A549 (cell line): Measurements from ENCODE around the gene YLPM1. TPM values are rescaled to one million over a fixed set of nuclear protein-coding genes. Genes with fewer than 3 reads are reported as not detected.

Experiments
- ATAC-seq, 2 experiments: fragments of 200-7000 bp in 1 of 2; fragments of >200 bp in 1 of 2; cut with Nextera tagmentation in 1 of 2; cut with Tn5 transposase in 1 of 2; 3 replicates each; pipeline versions ENCODE4 v1.8.0 to v1.9.1; 2018 to 2020; ENCODE audit warnings: mild to moderate bottlenecking in 1 of 2, moderate library complexity in 1 of 2
- CTCF ChIA-PET: fragments of 300-600 bp; sonication (Branson Sonifier 250); formaldehyde crosslinking; extraction: SDS; loops from one replicate; lab custom pipeline; 2021; ENCODE audit warnings: antibody characterized with exemption, inconsistent platforms; lab: Yijun Ruan, JAX
- POLR2A ChIA-PET: fragments of 350-600 bp; formaldehyde crosslinking; extraction: SDS; loops from one replicate; lab custom pipeline; 2021; ENCODE audit warnings: antibody characterized with exemption, inconsistent platforms; lab: Yijun Ruan, JAX
- DNase-seq, 2 experiments: peaks; one replicate each; pipeline versions ENCODE4 v3.0.0 to v3.0.0-alpha.2; 2011 to 2016; ENCODE audit warnings: low read depth in 1 of 2, low spot score in 1 of 2
- FAIRE-seq: peaks from 2 replicates; lab custom pipeline; 2011; peaks lifted over from hg19 to GRCh38; lab: Jason Lieb, UNC
- H3K27ac ChIP-seq, 2 experiments: fragments of >200 bp; sonication (Bioruptor Twin); formaldehyde crosslinking; 3 replicates each; pipeline ENCODE4 v1.5.1; 2016 to 2017
- H3K4me1 ChIP-seq: fragments of >200 bp; sonication (Bioruptor Twin); formaldehyde crosslinking; 3 replicates; pipeline ENCODE4 v1.6.1; 2016
- H3K4me2 ChIP-seq: fragments of >200 bp; sonication (Bioruptor Twin); formaldehyde crosslinking; 3 replicates; pipeline ENCODE4 v1.6.1; 2016
- H3K4me3 ChIP-seq: fragments of >200 bp; sonication (Bioruptor Twin); formaldehyde crosslinking; 3 replicates; pipeline ENCODE4 v1.5.1; 2016
- H3K9me3 ChIP-seq: fragments of >200 bp; sonication (Bioruptor Twin); formaldehyde crosslinking; 3 replicates; pipeline ENCODE4 v1.6.1; 2016
- BHLHE40 ChIP-seq: IDR thresholded peaks from 2 replicates; pipeline ENCODE4 v1.6.1; 2012; ENCODE audit warnings: low read depth, low read length, inconsistent platforms
- CBX8 ChIP-seq: fragments of 200-600 bp; sonication (generic); IDR thresholded peaks from 2 replicates; pipeline ENCODE4 v1.6.1; 2016
- EHMT2 ChIP-seq: fragments of 200-600 bp; sonication (generic); IDR thresholded peaks from 2 replicates; pipeline ENCODE4 v1.6.1; 2016; ENCODE audit warnings: antibody characterized with exemption, low read depth, mild to moderate bottlenecking, moderate library complexity
- EP300 ChIP-seq, 2 experiments: fragments of >200 bp; sonication (Bioruptor Twin); formaldehyde crosslinking; IDR thresholded peaks; 2 replicates in 1 of 2; 3 replicates in 1 of 2; pipeline ENCODE4 v1.6.1; 2016 to 2017
- FOSL2 ChIP-seq, 2 experiments: fragments of 450-650 bp in 1 of 2; fragments of >200 bp in 1 of 2; sonication (Bioruptor Twin) in 1 of 2; formaldehyde crosslinking; IDR thresholded peaks; 2 replicates each; pipeline versions ENCODE4 v1.5.0 to v1.6.1; 2016 to 2020; ENCODE audit warnings: mild to moderate bottlenecking in 1 of 2, moderate library complexity in 1 of 2
- GATA3 ChIP-seq: IDR thresholded peaks from 2 replicates; pipeline ENCODE4 v1.6.1; 2012; ENCODE audit warnings: borderline replicate concordance
- HDAC2 ChIP-seq: fragments of 200-600 bp; sonication (generic); IDR thresholded peaks from 2 replicates; pipeline ENCODE4 v1.6.1; 2016
- JUN ChIP-seq, 2 experiments: fragments of >200 bp; sonication (Bioruptor Twin); formaldehyde crosslinking; IDR thresholded peaks; 2 replicates in 1 of 2; 3 replicates in 1 of 2; pipeline ENCODE4 v1.6.1; 2016 to 2017
- MAX ChIP-seq: IDR thresholded peaks from 2 replicates; pipeline ENCODE4 v1.6.1; 2012
- MAZ ChIP-seq: fragments of 150-350 bp; IDR thresholded peaks from 2 replicates; pipeline ENCODE4 v1.6.1; 2014; ENCODE audit warnings: antibody characterized with exemption, low read depth, low read length, borderline replicate concordance
- MYC ChIP-seq: IDR thresholded peaks from 2 replicates; pipeline ENCODE4 v1.6.1; 2012; ENCODE audit warnings: mild to moderate bottlenecking, inconsistent platforms, low read length, improper control_type of control experiment, borderline replicate concordance
- NR3C1 ChIP-seq: fragments of >200 bp; sonication (Bioruptor Twin); formaldehyde crosslinking; IDR thresholded peaks from 3 replicates; pipeline ENCODE4 v1.6.1; 2017
- POLR2AphosphoS2 ChIP-seq: conservative IDR thresholded peaks from 2 replicates; pipeline ENCODE4 v1.6.1; 2012; ENCODE audit warnings: low read length, improper control_type of control experiment, inconsistent platforms
- RAD21 ChIP-seq, 2 experiments: fragments of >200 bp in 1 of 2; sonication (Bioruptor Twin) in 1 of 2; formaldehyde crosslinking in 1 of 2; IDR thresholded peaks in 1 of 2; conservative IDR thresholded peaks in 1 of 2; 2 replicates in 1 of 2; 3 replicates in 1 of 2; pipeline ENCODE4 v1.6.1; 2012 to 2018; ENCODE audit warnings: inconsistent platforms in 1 of 2
- SMC3 ChIP-seq: fragments of >200 bp; sonication (Bioruptor Twin); formaldehyde crosslinking; IDR thresholded peaks from 3 replicates; pipeline ENCODE4 v1.6.1; 2018; ENCODE audit warnings: inconsistent platforms
- TFCP2L1 ChIP-seq: fragments of 250-450 bp; sonication (Bioruptor Pico); IDR thresholded peaks from 2 replicates; pipeline ENCODE4 v1.5.0; 2021; ENCODE audit warnings: mild to moderate bottlenecking
- ZC3H11A ChIP-seq: fragments of 450-650 bp; IDR thresholded peaks from 2 replicates; pipeline ENCODE4 v1.6.1; 2014; ENCODE audit warnings: antibody characterized with exemption, mild to moderate bottlenecking
- WGBS: methylation state at CpG from one replicate; pipeline ENCODE4 v1.1.6; 2017; ENCODE audit errors: missing lambda C conversion rate; 5-methylcytosine and 5-hydroxymethylcytosine counted together
- polyA plus RNA-seq, 4 experiments: library from polyadenylated mRNA; depleted of rRNA in 3 of 4; stranded (reverse); fragments of >200 nt; fragmentation: RNase III in 1 of 4; extraction: RNeasy Plus Mini Kit Qiagen cat#74134 plus additional on column Dnase treatment in 1 of 4; gene quantifications; 2 replicates in 3 of 4; 3 replicates in 1 of 4; pipeline ENCODE4 v1.2.3, GENCODE V29; 2011 to 2017
- TF ChIP-seq, protein P1 (sequence below): fragments of >200 bp; sonication (Bioruptor Twin); formaldehyde crosslinking; IDR thresholded peaks from 3 replicates; pipeline ENCODE4 v1.6.1; 2016
- TF ChIP-seq, protein P2 (sequence below): fragments of 250-450 bp; sonication (Bioruptor Pico); IDR thresholded peaks from 2 replicates; pipeline ENCODE4 v1.5.0; 2020; ENCODE audit warnings: low read depth, mild to moderate bottlenecking, moderate library complexity
- TF ChIP-seq, protein P3 (sequence below): fragments of >200 bp; sonication (Bioruptor Twin); formaldehyde crosslinking; IDR thresholded peaks from 3 replicates; pipeline ENCODE4 v1.5.1; 2016
- TF ChIP-seq, protein P4 (sequence below): fragments of 200-600 bp; sonication (generic); IDR thresholded peaks from 2 replicates; pipeline ENCODE4 v1.6.1; 2016; ENCODE audit warnings: antibody characterized with exemption, mild to moderate bottlenecking, moderate library complexity
- TF ChIP-seq, protein P5 (sequence below): fragments of 150-350 bp; IDR thresholded peaks from 2 replicates; pipeline ENCODE4 v1.6.1; 2014; ENCODE audit warnings: low read depth, mild to moderate bottlenecking, low read length

Gene YLPM1
- polyA plus RNA-seq, 2 of the 4 experiments (the other 2 are of a cell fraction): 20.3 to 37.8 TPM

GRCh38 chr14:74846168-74846567, 83.1 kb downstream of the YLPM1 start:
- ATAC-seq (no peak), FAIRE-seq (no peak), DNase-seq (no peak)
- Histone ChIP-seq H3K4me1 (no peaks in the 10 kb centered on the region), H3K9me3 (no peaks in the 10 kb centered on the region), H3K4me2 (no peak overlapping the region), H3K27ac (no peak overlapping the region), H3K4me3 (no peak overlapping the region)
- TF ChIP-seq TFCP2L1: no peak
- no peak for TF ChIP-seq JUN (IDR thresholded peaks at IDR 0.05)
- TF ChIP-seq MAX: no peak
- TF ChIP-seq ZC3H11A: no peak
- TF ChIP-seq CBX8: no peak
- CTCF ChIA-PET: interaction anchor here (1.6 to 1.9 kb wide), 2 partner anchors 13 to 15 kb away, joined by 6 read pairs; no protein-coding TSS in a partner anchor
- 90% methylated on average over 3 of the region's 3 CpGs for WGBS
- POLR2A ChIA-PET: no interaction called here

GRCh38 chr14:74846968-74847665, 84.0 kb downstream of the YLPM1 start:
- POLR2A ChIA-PET: no interaction called here
- no peak for DNase-seq
- no peak for FAIRE-seq
- H3K4me3 ChIP-seq: no peak overlapping the region
- 87% methylated on average over 1 of the region's 1 CpG for WGBS
- ATAC-seq: no peak
- no peak for TF ChIP-seq EP300 (IDR thresholded peaks at IDR 0.05)
- TF ChIP-seq NR3C1: no peak
- TF ChIP-seq MAZ: no peak
- TF ChIP-seq, protein P1, sequence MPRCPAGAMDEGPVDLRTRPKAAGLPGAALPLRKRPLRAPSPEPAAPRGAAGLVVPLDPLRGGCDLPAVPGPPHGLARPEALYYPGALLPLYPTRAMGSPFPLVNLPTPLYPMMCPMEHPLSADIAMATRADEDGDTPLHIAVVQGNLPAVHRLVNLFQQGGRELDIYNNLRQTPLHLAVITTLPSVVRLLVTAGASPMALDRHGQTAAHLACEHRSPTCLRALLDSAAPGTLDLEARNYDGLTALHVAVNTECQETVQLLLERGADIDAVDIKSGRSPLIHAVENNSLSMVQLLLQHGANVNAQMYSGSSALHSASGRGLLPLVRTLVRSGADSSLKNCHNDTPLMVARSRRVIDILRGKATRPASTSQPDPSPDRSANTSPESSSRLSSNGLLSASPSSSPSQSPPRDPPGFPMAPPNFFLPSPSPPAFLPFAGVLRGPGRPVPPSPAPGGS: no peak
- TF ChIP-seq, protein P2, sequence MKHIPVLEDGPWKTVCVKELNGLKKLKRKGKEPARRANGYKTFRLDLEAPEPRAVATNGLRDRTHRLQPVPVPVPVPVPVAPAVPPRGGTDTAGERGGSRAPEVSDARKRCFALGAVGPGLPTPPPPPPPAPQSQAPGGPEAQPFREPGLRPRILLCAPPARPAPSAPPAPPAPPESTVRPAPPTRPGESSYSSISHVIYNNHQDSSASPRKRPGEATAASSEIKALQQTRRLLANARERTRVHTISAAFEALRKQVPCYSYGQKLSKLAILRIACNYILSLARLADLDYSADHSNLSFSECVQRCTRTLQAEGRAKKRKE (CRISPR knock-in tag): no peak
- TF ChIP-seq EHMT2: no peak
- TF ChIP-seq TFCP2L1: no peak
- TF ChIP-seq, all 56 proteins: peak for 0
- Histone ChIP-seq H3K4me1 (no peaks in the 10 kb centered on the region), H3K27ac (no peak overlapping the region), H3K9me3 (no peaks in the 10 kb centered on the region), H3K4me2 (no peak overlapping the region)
- CTCF ChIA-PET: interaction anchor here (1.1 to 5.8 kb wide), 5 partner anchors 12 to 241 kb away, joined by 3 to 49 read pairs (median 6); no protein-coding TSS in a partner anchor

DNA sequence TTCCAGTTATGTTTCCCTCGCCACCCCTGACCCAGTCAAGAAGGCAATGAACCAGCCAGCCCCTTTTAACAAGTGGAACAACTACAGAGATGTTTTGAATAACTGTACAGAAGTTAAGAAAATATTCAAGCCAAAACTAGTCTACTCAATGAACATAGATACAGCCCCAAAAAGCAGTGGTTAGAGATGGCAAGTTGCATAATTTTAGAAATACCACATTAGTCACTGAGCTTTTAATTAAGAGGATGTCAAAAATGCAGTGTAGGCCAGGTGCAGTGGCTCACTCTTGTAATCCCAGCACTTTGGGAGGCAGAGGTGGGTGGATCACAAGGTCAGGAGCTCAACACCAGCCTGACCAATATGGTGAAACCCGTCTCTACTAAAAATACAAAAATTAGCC, 85.7 kb downstream of the YLPM1 start:
- Histone ChIP-seq H3K27ac (no peak overlapping the region), H3K4me2 (no peak overlapping the region), H3K4me1 (no peaks in the 10 kb centered on the region), H3K4me3 (no peak overlapping the region), H3K9me3 (no peaks in the 10 kb centered on the region)
- FAIRE-seq (no peak), DNase-seq (no peak), ATAC-seq (no peak)
- ChIA-PET POLR2A (no interaction called here), CTCF (interaction anchor here (1.2 to 5.8 kb wide), 3 partner anchors 12 to 57 kb away, joined by 3 to 49 read pairs (median 5); no protein-coding TSS in a partner anchor)
- 88% methylated on average over 2 of the region's 2 CpGs for WGBS
- TF ChIP-seq, protein P3, sequence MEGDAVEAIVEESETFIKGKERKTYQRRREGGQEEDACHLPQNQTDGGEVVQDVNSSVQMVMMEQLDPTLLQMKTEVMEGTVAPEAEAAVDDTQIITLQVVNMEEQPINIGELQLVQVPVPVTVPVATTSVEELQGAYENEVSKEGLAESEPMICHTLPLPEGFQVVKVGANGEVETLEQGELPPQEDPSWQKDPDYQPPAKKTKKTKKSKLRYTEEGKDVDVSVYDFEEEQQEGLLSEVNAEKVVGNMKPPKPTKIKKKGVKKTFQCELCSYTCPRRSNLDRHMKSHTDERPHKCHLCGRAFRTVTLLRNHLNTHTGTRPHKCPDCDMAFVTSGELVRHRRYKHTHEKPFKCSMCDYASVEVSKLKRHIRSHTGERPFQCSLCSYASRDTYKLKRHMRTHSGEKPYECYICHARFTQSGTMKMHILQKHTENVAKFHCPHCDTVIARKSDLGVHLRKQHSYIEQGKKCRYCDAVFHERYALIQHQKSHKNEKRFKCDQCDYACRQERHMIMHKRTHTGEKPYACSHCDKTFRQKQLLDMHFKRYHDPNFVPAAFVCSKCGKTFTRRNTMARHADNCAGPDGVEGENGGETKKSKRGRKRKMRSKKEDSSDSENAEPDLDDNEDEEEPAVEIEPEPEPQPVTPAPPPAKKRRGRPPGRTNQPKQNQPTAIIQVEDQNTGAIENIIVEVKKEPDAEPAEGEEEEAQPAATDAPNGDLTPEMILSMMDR: no peak
- TF ChIP-seq, protein P4, sequence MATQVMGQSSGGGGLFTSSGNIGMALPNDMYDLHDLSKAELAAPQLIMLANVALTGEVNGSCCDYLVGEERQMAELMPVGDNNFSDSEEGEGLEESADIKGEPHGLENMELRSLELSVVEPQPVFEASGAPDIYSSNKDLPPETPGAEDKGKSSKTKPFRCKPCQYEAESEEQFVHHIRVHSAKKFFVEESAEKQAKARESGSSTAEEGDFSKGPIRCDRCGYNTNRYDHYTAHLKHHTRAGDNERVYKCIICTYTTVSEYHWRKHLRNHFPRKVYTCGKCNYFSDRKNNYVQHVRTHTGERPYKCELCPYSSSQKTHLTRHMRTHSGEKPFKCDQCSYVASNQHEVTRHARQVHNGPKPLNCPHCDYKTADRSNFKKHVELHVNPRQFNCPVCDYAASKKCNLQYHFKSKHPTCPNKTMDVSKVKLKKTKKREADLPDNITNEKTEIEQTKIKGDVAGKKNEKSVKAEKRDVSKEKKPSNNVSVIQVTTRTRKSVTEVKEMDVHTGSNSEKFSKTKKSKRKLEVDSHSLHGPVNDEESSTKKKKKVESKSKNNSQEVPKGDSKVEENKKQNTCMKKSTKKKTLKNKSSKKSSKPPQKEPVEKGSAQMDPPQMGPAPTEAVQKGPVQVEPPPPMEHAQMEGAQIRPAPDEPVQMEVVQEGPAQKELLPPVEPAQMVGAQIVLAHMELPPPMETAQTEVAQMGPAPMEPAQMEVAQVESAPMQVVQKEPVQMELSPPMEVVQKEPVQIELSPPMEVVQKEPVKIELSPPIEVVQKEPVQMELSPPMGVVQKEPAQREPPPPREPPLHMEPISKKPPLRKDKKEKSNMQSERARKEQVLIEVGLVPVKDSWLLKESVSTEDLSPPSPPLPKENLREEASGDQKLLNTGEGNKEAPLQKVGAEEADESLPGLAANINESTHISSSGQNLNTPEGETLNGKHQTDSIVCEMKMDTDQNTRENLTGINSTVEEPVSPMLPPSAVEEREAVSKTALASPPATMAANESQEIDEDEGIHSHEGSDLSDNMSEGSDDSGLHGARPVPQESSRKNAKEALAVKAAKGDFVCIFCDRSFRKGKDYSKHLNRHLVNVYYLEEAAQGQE: no peak
- TF ChIP-seq, protein P1: no peak
- no peak for TF ChIP-seq HDAC2
- TF ChIP-seq TFCP2L1: no peak
- no peak for TF ChIP-seq MYC
- TF ChIP-seq, protein P5, sequence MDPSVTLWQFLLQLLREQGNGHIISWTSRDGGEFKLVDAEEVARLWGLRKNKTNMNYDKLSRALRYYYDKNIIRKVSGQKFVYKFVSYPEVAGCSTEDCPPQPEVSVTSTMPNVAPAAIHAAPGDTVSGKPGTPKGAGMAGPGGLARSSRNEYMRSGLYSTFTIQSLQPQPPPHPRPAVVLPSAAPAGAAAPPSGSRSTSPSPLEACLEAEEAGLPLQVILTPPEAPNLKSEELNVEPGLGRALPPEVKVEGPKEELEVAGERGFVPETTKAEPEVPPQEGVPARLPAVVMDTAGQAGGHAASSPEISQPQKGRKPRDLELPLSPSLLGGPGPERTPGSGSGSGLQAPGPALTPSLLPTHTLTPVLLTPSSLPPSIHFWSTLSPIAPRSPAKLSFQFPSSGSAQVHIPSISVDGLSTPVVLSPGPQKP: no peak
- TF ChIP-seq POLR2AphosphoS2: no peak
- no peak for TF ChIP-seq RAD21 (conservative IDR thresholded peaks at IDR 0.05 in 1 of 2, IDR thresholded peaks at IDR 0.05 in 1 of 2)
- no peak for TF ChIP-seq SMC3
- no peak for TF ChIP-seq BHLHE40
- no peak for TF ChIP-seq GATA3
- TF ChIP-seq EP300 (IDR thresholded peaks at IDR 0.05): no peak
- no peak for TF ChIP-seq FOSL2 (IDR thresholded peaks at IDR 0.05)
- no peak for TF ChIP-seq FOSL2 (CRISPR knock-in tag; IDR thresholded peaks at IDR 0.05)
